ENCODE results near the gene GARNL3. TPM values are rescaled to one million over a fixed set of nuclear protein-coding genes. Genes with fewer than 3 reads are reported as not detected.

The GARNL3 gene
- total and polyA plus RNA-seq, 3 experiments from 2014 or later, result 0.25 to 3.5 (median 2.5) TPM

DNA sequence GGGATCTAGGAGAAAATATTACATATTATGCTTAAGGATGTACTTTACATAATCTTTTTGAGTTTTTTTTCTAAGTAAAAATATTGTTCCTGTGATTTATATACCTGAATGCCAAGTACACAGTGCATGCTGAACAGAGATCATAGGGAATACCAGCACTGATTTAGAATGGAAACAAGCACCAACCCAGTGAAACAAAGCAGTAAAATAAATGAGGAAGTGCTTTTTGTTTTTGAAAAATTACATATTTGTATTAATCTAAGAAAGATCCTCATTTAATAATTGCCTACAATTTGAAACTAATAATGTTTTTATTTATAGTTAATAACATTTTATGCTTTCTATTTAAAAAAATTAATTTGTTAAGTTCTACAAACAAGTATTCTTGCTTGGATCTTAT is 18.0 kb downstream of the GARNL3 start:
- Mint-ChIP-seq H3K27ac (no peak overlapping the region), H3K36me3 (peaks cover 0 to 5% (median 4%) of the 10 kb centered on the region in 3 donors), H3K4me3 (no peak overlapping the region), H3K27me3 (peaks cover 8% of the 10 kb centered on the region in 2 donors), H3K9me3 (no peaks in the 10 kb centered on the region), H3K4me1 (no peaks in the 10 kb centered on the region)
- DNase-seq, result no peak
- CTCF ChIA-PET, result no interaction called here
- Histone ChIP-seq H3K9me3 (ENCODE audit: low read length) (no peaks in the 10 kb centered on the region), H3K4me1 (ENCODE audit: insufficient read depth, low read length) (no peaks in the 10 kb centered on the region), H3K4me3 (ENCODE audit: low read length) (no peak overlapping the region), H3K36me3 (ENCODE audit: insufficient read depth, low read length) (no peaks in the 10 kb centered on the region), H3K27me3 (ENCODE audit: insufficient read depth, low read length, poor library complexity, severe bottlenecking) (no peaks in the 10 kb centered on the region), H3K27ac (ENCODE audit: low read depth, low read length) (no peak overlapping the region)
- POLR2A ChIA-PET, result no interaction called here

GRCh38 chr9:127283135-127283534 is 18.6 kb downstream of the GARNL3 start:
- no peaks in the 10 kb centered on the region for H3K4me1 ChIP-seq (ENCODE audit: insufficient read depth, low read length)
- ChIA-PET POLR2A (no interaction called here), CTCF (no interaction called here)
- H3K36me3 ChIP-seq (ENCODE audit: insufficient read depth, low read length), result no peaks in the 10 kb centered on the region
- Mint-ChIP-seq H3K4me3 (no peak overlapping the region), H3K27me3 (peaks cover 13 to 14% of the 10 kb centered on the region in 2 donors), H3K36me3 (peaks cover 0 to 5% (median 4%) of the 10 kb centered on the region in 3 donors), H3K9me3 (no peaks in the 10 kb centered on the region), H3K4me1 (no peaks in the 10 kb centered on the region), H3K27ac (no peak overlapping the region)
- DNase-seq, result no peak
- no peaks in the 10 kb centered on the region for H3K9me3 ChIP-seq (ENCODE audit: low read length)
- no peak overlapping the region for H3K27ac ChIP-seq (ENCODE audit: low read depth, low read length)
- peaks cover 3% of the 10 kb centered on the region for H3K27me3 ChIP-seq (ENCODE audit: insufficient read depth, low read length, poor library complexity, severe bottlenecking)
- H3K4me3 ChIP-seq (ENCODE audit: low read length), result no peak overlapping the region

GRCh38 chr9:127283917-127284497 is 19.4 kb downstream of the GARNL3 start:
- H3K4me3 ChIP-seq (ENCODE audit: low read length), result no peak overlapping the region
- peaks cover 0 to 5% (median 4%) of the 10 kb centered on the region in 3 donors for H3K36me3 Mint-ChIP-seq
- no peaks in the 10 kb centered on the region for H3K9me3 Mint-ChIP-seq
- H3K4me1 ChIP-seq (ENCODE audit: insufficient read depth, low read length), result no peaks in the 10 kb centered on the region
- DNase-seq, result peak in 2 of 5 donors; percentile 7 to 8
- ChIA-PET POLR2A (no interaction called here), CTCF (no interaction called here)
- no peaks in the 10 kb centered on the region for H3K36me3 ChIP-seq (ENCODE audit: insufficient read depth, low read length)
- no peak overlapping the region for H3K27ac ChIP-seq (ENCODE audit: low read depth, low read length)
- H3K27me3 Mint-ChIP-seq, result peaks cover 10 to 20% of the 10 kb centered on the region in 2 donors
- no peaks in the 10 kb centered on the region for H3K9me3 ChIP-seq (ENCODE audit: low read length)
- no peaks in the 10 kb centered on the region for H3K4me1 Mint-ChIP-seq
- peaks cover 3% of the 10 kb centered on the region for H3K27me3 ChIP-seq (ENCODE audit: insufficient read depth, low read length, poor library complexity, severe bottlenecking)
- no peak overlapping the region for H3K27ac Mint-ChIP-seq
- no peak overlapping the region for H3K4me3 Mint-ChIP-seq

- Histone ChIP-seq H3K4me3 (ENCODE audit: low read length) (no peak overlapping the region), H3K4me1 (ENCODE audit: insufficient read depth, low read length) (no peaks in the 10 kb centered on the region), H3K27ac (ENCODE audit: low read depth, low read length) (no peak overlapping the region), H3K9me3 (ENCODE audit: low read length) (no peaks in the 10 kb centered on the region), H3K36me3 (ENCODE audit: insufficient read depth, low read length) (no peaks in the 10 kb centered on the region), H3K27me3 (ENCODE audit: insufficient read depth, low read length, poor library complexity, severe bottlenecking) (peaks cover 3% of the 10 kb centered on the region)
- H3K27ac Mint-ChIP-seq, result no peak overlapping the region
- H3K4me3 Mint-ChIP-seq, result no peak overlapping the region
- POLR2A ChIA-PET, result no interaction called here
- H3K4me1 Mint-ChIP-seq, result no peaks in the 10 kb centered on the region
- H3K27me3 Mint-ChIP-seq, result peaks cover 15 to 28% of the 10 kb centered on the region in 2 donors
- no peaks in the 10 kb centered on the region for H3K9me3 Mint-ChIP-seq
- H3K36me3 Mint-ChIP-seq, result no peaks in the 10 kb centered on the region
- no peak for DNase-seq
- CTCF ChIA-PET, result no interaction called here
Observed at GRCh38 chr9:127285965-127286364, 21.4 kb downstream of the GARNL3 start.

GRCh38 chr9:127290561-127291065 is 26.0 kb downstream of the GARNL3 start:
- Histone ChIP-seq H3K9me3 (ENCODE audit: low read length) (no peaks in the 10 kb centered on the region), H3K36me3 (ENCODE audit: insufficient read depth, low read length) (no peaks in the 10 kb centered on the region), H3K27me3 (ENCODE audit: insufficient read depth, low read length, poor library complexity, severe bottlenecking) (peaks cover 3% of the 10 kb centered on the region), H3K4me1 (ENCODE audit: insufficient read depth, low read length) (no peaks in the 10 kb centered on the region), H3K4me3 (ENCODE audit: low read length) (no peak overlapping the region), H3K27ac (ENCODE audit: low read depth, low read length) (no peak overlapping the region)
- Mint-ChIP-seq H3K4me1 (peaks cover 0 to 6% (median 2%) of the 10 kb centered on the region in 3 donors), H3K4me3 (no peak overlapping the region), H3K27me3 (peaks cover 10 to 28% of the 10 kb centered on the region in 2 donors), H3K9me3 (no peaks in the 10 kb centered on the region), H3K36me3 (no peaks in the 10 kb centered on the region), H3K27ac (no peak overlapping the region)
- POLR2A ChIA-PET, result no interaction called here
- CTCF ChIA-PET, result no interaction called here
- DNase-seq, result no peak

GRCh38 chr9:127291246-127291778 is 26.7 kb downstream of the GARNL3 start:
- H3K27ac Mint-ChIP-seq, result no peak overlapping the region
- H3K36me3 Mint-ChIP-seq, result no peaks in the 10 kb centered on the region
- no peak overlapping the region for H3K27ac ChIP-seq (ENCODE audit: low read depth, low read length)
- H3K36me3 ChIP-seq (ENCODE audit: insufficient read depth, low read length), result no peaks in the 10 kb centered on the region
- no peaks in the 10 kb centered on the region for H3K9me3 ChIP-seq (ENCODE audit: low read length)
- H3K4me1 Mint-ChIP-seq, result peaks cover 0 to 6% (median 2%) of the 10 kb centered on the region in 3 donors
- POLR2A ChIA-PET, result no interaction called here
- no peaks in the 10 kb centered on the region for H3K4me1 ChIP-seq (ENCODE audit: insufficient read depth, low read length)
- H3K9me3 Mint-ChIP-seq, result no peaks in the 10 kb centered on the region
- no peak overlapping the region for H3K4me3 Mint-ChIP-seq
- no peak for DNase-seq
- CTCF ChIA-PET, result interaction anchor here (0.7 to 0.9 kb wide), 3 partner anchors 24 to 552 kb away, joined by 3 to 5 read pairs (median 4); no protein-coding TSS in a partner anchor
- peaks cover 10 to 28% of the 10 kb centered on the region in 2 donors for H3K27me3 Mint-ChIP-seq
- H3K27me3 ChIP-seq (ENCODE audit: insufficient read depth, low read length, poor library complexity, severe bottlenecking), result peaks cover 3% of the 10 kb centered on the region
- H3K4me3 ChIP-seq (ENCODE audit: low read length), result no peak overlapping the region

DNA sequence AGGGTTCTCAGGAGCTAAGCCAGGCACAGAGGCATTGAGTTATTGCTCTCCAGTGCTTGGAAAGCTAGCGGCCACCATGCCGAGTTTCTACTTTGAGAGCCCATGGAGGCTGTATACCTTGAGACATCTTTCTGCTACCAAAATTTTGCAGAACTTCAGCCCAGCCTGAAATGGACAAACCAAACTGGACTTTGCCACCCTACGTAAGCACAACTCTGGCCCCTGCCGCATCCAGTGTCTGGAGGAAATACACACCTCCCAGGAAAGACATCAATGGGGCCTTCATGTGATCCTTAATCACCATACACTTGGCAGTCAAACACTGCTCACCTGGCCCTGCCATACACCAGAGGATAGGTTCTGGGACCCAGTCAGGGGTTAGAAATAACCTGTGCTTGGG is 27.8 kb downstream of the GARNL3 start:
- no peak overlapping the region for H3K4me3 ChIP-seq (ENCODE audit: low read length)
- POLR2A ChIA-PET, result no interaction called here
- H3K36me3 ChIP-seq (ENCODE audit: insufficient read depth, low read length), result no peaks in the 10 kb centered on the region
- H3K27me3 ChIP-seq (ENCODE audit: insufficient read depth, low read length, poor library complexity, severe bottlenecking), result peaks cover 3% of the 10 kb centered on the region
- peaks cover 10 to 25% of the 10 kb centered on the region in 2 donors for H3K27me3 Mint-ChIP-seq
- CTCF ChIA-PET, result interaction anchor here (0.9 kb wide), 1 partner anchor 23 kb away, joined by 5 read pairs; no protein-coding TSS in a partner anchor
- no peak for DNase-seq
- no peaks in the 10 kb centered on the region for H3K9me3 ChIP-seq (ENCODE audit: low read length)
- H3K4me1 Mint-ChIP-seq, result peaks cover 0 to 6% (median 2%) of the 10 kb centered on the region in 3 donors
- H3K4me1 ChIP-seq (ENCODE audit: insufficient read depth, low read length), result no peaks in the 10 kb centered on the region
- H3K27ac ChIP-seq (ENCODE audit: low read depth, low read length), result no peak overlapping the region
- H3K36me3 Mint-ChIP-seq, result no peaks in the 10 kb centered on the region
- H3K27ac Mint-ChIP-seq, result no peak overlapping the region
- no peak overlapping the region for H3K4me3 Mint-ChIP-seq
- H3K9me3 Mint-ChIP-seq, result no peaks in the 10 kb centered on the region

- Mint-ChIP-seq H3K27ac (no peak overlapping the region), H3K27me3 (peaks cover 5 to 17% of the 10 kb centered on the region in 2 donors), H3K9me3 (no peaks in the 10 kb centered on the region), H3K4me1 (peaks cover 0 to 6% (median 2%) of the 10 kb centered on the region in 3 donors), H3K4me3 (no peak overlapping the region), H3K36me3 (no peaks in the 10 kb centered on the region)
- Histone ChIP-seq H3K4me3 (ENCODE audit: low read length) (no peak overlapping the region), H3K36me3 (ENCODE audit: insufficient read depth, low read length) (no peaks in the 10 kb centered on the region), H3K9me3 (ENCODE audit: low read length) (no peaks in the 10 kb centered on the region), H3K4me1 (ENCODE audit: insufficient read depth, low read length) (no peaks in the 10 kb centered on the region), H3K27ac (ENCODE audit: low read depth, low read length) (no peak overlapping the region), H3K27me3 (ENCODE audit: insufficient read depth, low read length, poor library complexity, severe bottlenecking) (no peaks in the 10 kb centered on the region)
- no peak for DNase-seq
- ChIA-PET POLR2A (no interaction called here), CTCF (no interaction called here)
Observed at GRCh38 chr9:127293328-127293727, 28.8 kb downstream of the GARNL3 start.
